ENCODE measurements around the gene GALNT3. TPM values are rescaled to one million over a fixed set of nuclear protein-coding genes. Genes with fewer than 3 reads are reported as not detected.

Gene GALNT3
- polyA plus RNA-seq, 3 donors: 5.5 to 8.3 (median 7.5) TPM

GRCh38 chr2:165792104-165792454, 2.0 kb downstream of the GALNT3 start:
- Histone ChIP-seq H4K20me1 (ENCODE audit: insufficient read depth, low read length) (no peaks in the 10 kb centered on the region), H3K4me2 (replicated peaks; ENCODE audit: extremely low read depth, low read length, poor library complexity, severe bottlenecking) (no peak overlapping the region), H3K4me3 (replicated peaks in 1 of 3; ENCODE audit: low read depth in 2 of 3, low read length in 3 of 3) (no peak overlapping the region), H3K9ac (ENCODE audit: insufficient read depth, low read length, poor library complexity, severe bottlenecking) (no peak overlapping the region), H2AFZ (ENCODE audit: insufficient read depth, low read depth, low read length, poor library complexity, severe bottlenecking) (no peak overlapping the region), H3K9me3 (replicated peaks in 1 of 2; ENCODE audit: control insufficient read depth in 1 of 2, insufficient read depth in 1 of 2, low read length in 2 of 2) (no peaks in the 10 kb centered on the region), H3K79me2 (ENCODE audit: insufficient read depth, low read length) (peaks cover 86% of the 10 kb centered on the region), H3K27me3 (ENCODE audit: control insufficient read depth in 2 of 2, insufficient read depth in 2 of 2, low read length in 2 of 2) (no peaks in the 10 kb centered on the region), H3K4me1 (ENCODE audit: control insufficient read depth in 1 of 2, insufficient read depth in 2 of 2, low read length in 2 of 2) (peaks cover 23 to 26% of the 10 kb centered on the region in 2 donors), H3K36me3 (replicated peaks in 1 of 2; ENCODE audit: control insufficient read depth in 1 of 2, insufficient read depth in 2 of 2, low read length in 2 of 2) (no peaks in the 10 kb centered on the region), H3K27ac (ENCODE audit: low read depth in 1 of 2, low read length in 2 of 2) (no peak overlapping the region)
- TF ChIP-seq CTCF (IDR thresholded peaks at IDR 0.05): no peak
- Mint-ChIP-seq H3K36me3 (peaks cover 3 to 16% of the 10 kb centered on the region in 2 donors), H3K27ac (no peak overlapping the region), H3K4me3 (no peak overlapping the region), H3K27me3 (ENCODE audit: low read depth in 3 of 3) (no peaks in the 10 kb centered on the region), H3K9me3 (no peaks in the 10 kb centered on the region), H3K4me1 (peaks cover 52% of the 10 kb centered on the region)
- intact Hi-C loops (cut with micrococcal nuclease): loop anchor here in 1 of 2 donors (5.0 kb wide), 1 partner anchor 80 kb away; no protein-coding TSS in a partner anchor
- no peak for DNase-seq
- no CpG with 5 or more reads among the region's 1 CpG for WGBS (ENCODE audit: insufficient coverage)

- Histone ChIP-seq H3K4me3 (replicated peaks in 1 of 3; ENCODE audit: low read depth in 2 of 3, low read length in 3 of 3) (no peak overlapping the region), H3K9me3 (replicated peaks in 1 of 2; ENCODE audit: control insufficient read depth in 1 of 2, insufficient read depth in 1 of 2, low read length in 2 of 2) (no peaks in the 10 kb centered on the region), H3K4me2 (replicated peaks; ENCODE audit: extremely low read depth, low read length, poor library complexity, severe bottlenecking) (no peak overlapping the region), H3K79me2 (ENCODE audit: insufficient read depth, low read length) (peaks cover 90% of the 10 kb centered on the region), H2AFZ (ENCODE audit: insufficient read depth, low read depth, low read length, poor library complexity, severe bottlenecking) (no peak overlapping the region), H3K27ac (ENCODE audit: low read depth in 1 of 2, low read length in 2 of 2) (no peak overlapping the region), H3K4me1 (ENCODE audit: control insufficient read depth in 1 of 2, insufficient read depth in 2 of 2, low read length in 2 of 2) (peaks cover 23 to 26% of the 10 kb centered on the region in 2 donors), H3K36me3 (replicated peaks in 1 of 2; ENCODE audit: control insufficient read depth in 1 of 2, insufficient read depth in 2 of 2, low read length in 2 of 2) (no peaks in the 10 kb centered on the region), H3K27me3 (ENCODE audit: control insufficient read depth in 2 of 2, insufficient read depth in 2 of 2, low read length in 2 of 2) (no peaks in the 10 kb centered on the region), H3K9ac (ENCODE audit: insufficient read depth, low read length, poor library complexity, severe bottlenecking) (no peak overlapping the region), H4K20me1 (ENCODE audit: insufficient read depth, low read length) (no peaks in the 10 kb centered on the region)
- no peak for TF ChIP-seq CTCF (IDR thresholded peaks at IDR 0.05)
- H3K27me3 Mint-ChIP-seq (ENCODE audit: low read depth in 3 of 3): no peaks in the 10 kb centered on the region
- intact Hi-C loops (cut with micrococcal nuclease): loop anchor here in 1 of 2 donors (5.0 kb wide), 1 partner anchor 81 kb away; no protein-coding TSS in a partner anchor
- no peaks in the 10 kb centered on the region for H3K9me3 Mint-ChIP-seq
- H3K36me3 Mint-ChIP-seq: peaks cover 5 to 16% of the 10 kb centered on the region in 2 donors
- no CpG with 5 or more reads among the region's 2 CpGs for WGBS (ENCODE audit: insufficient coverage)
- peak in 1 of 3 donors; percentile 51 for DNase-seq
- H3K4me3 Mint-ChIP-seq: no peak overlapping the region
- H3K27ac Mint-ChIP-seq: peak overlapping the region in 2 of 7 donors; percentile 15 to 33
- H3K4me1 Mint-ChIP-seq: peaks cover 48% of the 10 kb centered on the region
Measured at GRCh38 chr2:165791421-165792103, 2.5 kb downstream of the GALNT3 start.
